Transverse colon (tissue), 4 donors: ENCODE measurements around the gene TCHH.

Source experiments
- EP300 ChIP-seq: sonication (generic); formaldehyde crosslinking; IDR thresholded peaks from one replicate; pipeline ENCODE4 v1.6.1; 2017; ENCODE audit warnings: antibody characterized with exemption, low read depth
- POLR2AphosphoS5 ChIP-seq, 3 donors: sonication (generic); formaldehyde crosslinking; IDR thresholded peaks; one replicate each; pipeline ENCODE4 v1.6.1; 2016; ENCODE audit warnings: antibody characterized with exemption in 3 of 3
- TF ChIP-seq, protein P1 (sequence below), 5 experiments: fragments of 200-600 bp in 3 of 5; fragments of 450-650 bp in 2 of 5; sonication (generic) in 3 of 5; IDR thresholded peaks; 1 replicate in 2 of 5; 2 replicates in 3 of 5; pipeline ENCODE4 v1.5.1; 2016 to 2017; ENCODE audit warnings: antibody characterized with exemption in 5 of 5, inconsistent platforms in 3 of 5, mild to moderate bottlenecking in 2 of 5, moderate library complexity in 1 of 5

DNA sequence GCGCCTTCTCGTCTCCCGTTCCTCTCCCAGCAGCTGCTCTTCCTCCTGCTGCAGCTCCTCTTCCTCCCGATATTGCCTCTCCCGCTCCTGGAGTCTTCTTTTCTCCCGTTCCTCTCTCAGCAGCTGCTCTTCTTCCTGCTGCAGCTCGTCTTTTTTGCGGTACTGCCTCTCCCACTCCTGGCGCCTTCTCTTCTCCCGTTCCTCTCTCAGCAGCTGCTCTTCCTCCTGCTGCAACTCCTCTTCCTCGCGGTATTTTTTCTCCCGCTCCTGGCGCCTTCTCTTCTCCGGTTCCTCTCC is 5.3 kb downstream of the TCHH start:
- TF ChIP-seq, protein P1, sequence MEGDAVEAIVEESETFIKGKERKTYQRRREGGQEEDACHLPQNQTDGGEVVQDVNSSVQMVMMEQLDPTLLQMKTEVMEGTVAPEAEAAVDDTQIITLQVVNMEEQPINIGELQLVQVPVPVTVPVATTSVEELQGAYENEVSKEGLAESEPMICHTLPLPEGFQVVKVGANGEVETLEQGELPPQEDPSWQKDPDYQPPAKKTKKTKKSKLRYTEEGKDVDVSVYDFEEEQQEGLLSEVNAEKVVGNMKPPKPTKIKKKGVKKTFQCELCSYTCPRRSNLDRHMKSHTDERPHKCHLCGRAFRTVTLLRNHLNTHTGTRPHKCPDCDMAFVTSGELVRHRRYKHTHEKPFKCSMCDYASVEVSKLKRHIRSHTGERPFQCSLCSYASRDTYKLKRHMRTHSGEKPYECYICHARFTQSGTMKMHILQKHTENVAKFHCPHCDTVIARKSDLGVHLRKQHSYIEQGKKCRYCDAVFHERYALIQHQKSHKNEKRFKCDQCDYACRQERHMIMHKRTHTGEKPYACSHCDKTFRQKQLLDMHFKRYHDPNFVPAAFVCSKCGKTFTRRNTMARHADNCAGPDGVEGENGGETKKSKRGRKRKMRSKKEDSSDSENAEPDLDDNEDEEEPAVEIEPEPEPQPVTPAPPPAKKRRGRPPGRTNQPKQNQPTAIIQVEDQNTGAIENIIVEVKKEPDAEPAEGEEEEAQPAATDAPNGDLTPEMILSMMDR (IDR thresholded peaks at IDR 0.05): no peak
- TF ChIP-seq POLR2AphosphoS5 (IDR thresholded peaks at IDR 0.05): no peak
- TF ChIP-seq EP300: no peak
